Choroid plexus epithelial cell (primary cell): ENCODE results near the gene HMGCR.
"Not testable (repeated sequence)": the region's sequence is repeated elsewhere in the genome, so short reads cannot be mapped to it uniquely, and the experiment has no call there.

Experiments
- DNase-seq: peaks from one replicate; pipeline ENCODE4 v3.0.0-alpha.2; 2010; ENCODE audit warnings: low read depth
- H3K4me3 ChIP-seq: 2 replicates; pipeline ENCODE4 v1.5.1; 2011; ENCODE audit warnings: low read depth, mild to moderate bottlenecking, control low read depth, low read length, moderate library complexity
- CTCF ChIP-seq: conservative IDR thresholded peaks from 2 replicates; pipeline ENCODE4 v1.5.1; 2011; ENCODE audit warnings: low read depth, mild to moderate bottlenecking, control low read depth, inconsistent platforms, low read length, moderate library complexity

Gene HMGCR

GRCh38 chr5:75336615-75337336 lies at the start of gene HMGCR:
Gene HMGCR (plus strand): TSS chr5:75337220. CDS start chr5:75342606, 5,386 bp downstream.
- DNase-seq: peak; percentile 100
- H3K4me3 ChIP-seq: peak within 1 kb of the TSS; percentile 67
- no peak for TF ChIP-seq CTCF

GRCh38 chr5:75291844-75292243 lies 45.2 kb upstream of the HMGCR start:
- DNase-seq: not testable (repeated sequence)

GRCh38 chr5:75300084-75300483 lies 36.9 kb upstream of the HMGCR start:
- no peak for DNase-seq
- no peak for TF ChIP-seq CTCF
- no peak overlapping the region for H3K4me3 ChIP-seq

More at GRCh38 chr5:75291844-75292243, 45.2 kb upstream of the HMGCR start:
- H3K4me3 ChIP-seq: not testable (repeated sequence)

GRCh38 chr5:75303419-75303818 lies 33.6 kb upstream of the HMGCR start:
- DNase-seq: no peak
- no peak overlapping the region for H3K4me3 ChIP-seq
- TF ChIP-seq CTCF: no peak

- DNase-seq: not testable (repeated sequence)
Measured at GRCh38 chr5:75304486-75304885, 32.5 kb upstream of the HMGCR start.

GRCh38 chr5:75306746-75307145 lies 30.3 kb upstream of the HMGCR start:
- DNase-seq: peak; percentile 42
- no peak for TF ChIP-seq CTCF
- H3K4me3 ChIP-seq: no peak overlapping the region

More at GRCh38 chr5:75304486-75304885, 32.5 kb upstream of the HMGCR start:
- not testable (repeated sequence) for H3K4me3 ChIP-seq

- no peak for TF ChIP-seq CTCF
- no peak overlapping the region for H3K4me3 ChIP-seq
- DNase-seq: no peak
Measured at GRCh38 chr5:75310212-75310611, 26.8 kb upstream of the HMGCR start.

- not testable (repeated sequence) for DNase-seq, H3K4me3 ChIP-seq
Measured at GRCh38 chr5:75319148-75319547, 17.9 kb upstream of the HMGCR start.
